22Rv1 (cell line): ENCODE measurements around the gene DCLK2.

Source experiments
- H3K27ac ChIP-seq: fragments of 450-650 bp; 2 replicates; pipeline ENCODE4 v1.5.1; 2017
- CTCF ChIP-seq: fragments of 450-650 bp; IDR thresholded peaks from 2 replicates; pipeline ENCODE4 v1.5.1; 2017; ENCODE audit warnings: mild to moderate bottlenecking
- ZFX ChIP-seq: fragments of 450-650 bp; IDR thresholded peaks from 2 replicates; pipeline ENCODE4 v1.6.1; 2017; ENCODE audit warnings: antibody characterized with exemption, borderline replicate concordance

The DCLK2 gene

GRCh38 chr4:150090836-150091235, 12.6 kb downstream of the DCLK2 start:
- TF ChIP-seq CTCF (no peak), ZFX (no peak)

GRCh38 chr4:150094676-150095075, 16.4 kb downstream of the DCLK2 start:
- TF ChIP-seq CTCF (no peak), ZFX (no peak)
- no peak overlapping the region for H3K27ac ChIP-seq

More at GRCh38 chr4:150090836-150091235, 12.6 kb downstream of the DCLK2 start:
- no peak overlapping the region for H3K27ac ChIP-seq

GRCh38 chr4:150096625-150097024, 18.4 kb downstream of the DCLK2 start:
- no peak overlapping the region for H3K27ac ChIP-seq
- TF ChIP-seq ZFX: no peak
- TF ChIP-seq CTCF: no peak

GRCh38 chr4:150098214-150098613, 20.0 kb downstream of the DCLK2 start:
- TF ChIP-seq ZFX (no peak), CTCF (no peak)
- H3K27ac ChIP-seq: no peak overlapping the region

GRCh38 chr4:150104404-150105027, 26.3 kb downstream of the DCLK2 start:
- H3K27ac ChIP-seq: no peak overlapping the region
- no peak for TF ChIP-seq CTCF
- TF ChIP-seq ZFX: no peak

GRCh38 chr4:150106886-150107285, 28.6 kb downstream of the DCLK2 start:
- no peak overlapping the region for H3K27ac ChIP-seq
- no peak for TF ChIP-seq ZFX
- no peak for TF ChIP-seq CTCF

GRCh38 chr4:150108691-150109090, 30.4 kb downstream of the DCLK2 start:
- H3K27ac ChIP-seq: no peak overlapping the region
- TF ChIP-seq CTCF (no peak), ZFX (no peak)
